ENCODE results near the gene OR52H1.

Gene OR52H1

DNA sequence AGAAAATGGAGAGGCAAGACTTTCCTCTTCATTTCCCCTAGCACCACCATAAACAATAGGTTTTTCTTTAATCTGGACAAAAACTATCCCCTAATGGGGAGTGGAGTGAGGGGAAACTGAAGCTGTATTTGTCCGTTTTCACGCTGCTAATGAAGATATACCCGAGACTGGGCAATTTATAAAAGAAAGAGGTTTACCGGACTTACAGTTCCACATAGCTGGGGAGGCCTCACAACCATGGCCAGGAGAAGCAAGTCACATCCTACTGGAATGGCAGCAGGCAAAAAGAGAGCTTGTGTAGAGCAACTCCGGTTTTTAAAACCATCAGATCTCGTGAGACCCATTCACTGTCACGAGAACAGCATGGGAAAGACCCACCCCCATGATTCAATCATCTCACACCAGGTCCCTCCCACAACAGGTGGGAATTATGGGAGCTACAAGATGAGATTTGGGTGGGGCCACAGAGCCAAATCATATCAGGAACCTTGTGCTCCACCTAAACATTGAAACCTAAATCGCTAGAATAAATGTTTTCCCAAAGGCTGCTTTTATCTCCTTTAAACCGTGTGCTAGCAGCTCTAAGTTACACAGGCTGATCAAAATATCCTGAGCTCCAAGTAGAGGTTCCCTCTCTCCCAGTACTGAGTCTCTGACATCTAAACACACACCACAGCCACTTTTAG lies 42.8 kb downstream of the OR52H1 start:
- TF ChIP-seq, protein P1, sequence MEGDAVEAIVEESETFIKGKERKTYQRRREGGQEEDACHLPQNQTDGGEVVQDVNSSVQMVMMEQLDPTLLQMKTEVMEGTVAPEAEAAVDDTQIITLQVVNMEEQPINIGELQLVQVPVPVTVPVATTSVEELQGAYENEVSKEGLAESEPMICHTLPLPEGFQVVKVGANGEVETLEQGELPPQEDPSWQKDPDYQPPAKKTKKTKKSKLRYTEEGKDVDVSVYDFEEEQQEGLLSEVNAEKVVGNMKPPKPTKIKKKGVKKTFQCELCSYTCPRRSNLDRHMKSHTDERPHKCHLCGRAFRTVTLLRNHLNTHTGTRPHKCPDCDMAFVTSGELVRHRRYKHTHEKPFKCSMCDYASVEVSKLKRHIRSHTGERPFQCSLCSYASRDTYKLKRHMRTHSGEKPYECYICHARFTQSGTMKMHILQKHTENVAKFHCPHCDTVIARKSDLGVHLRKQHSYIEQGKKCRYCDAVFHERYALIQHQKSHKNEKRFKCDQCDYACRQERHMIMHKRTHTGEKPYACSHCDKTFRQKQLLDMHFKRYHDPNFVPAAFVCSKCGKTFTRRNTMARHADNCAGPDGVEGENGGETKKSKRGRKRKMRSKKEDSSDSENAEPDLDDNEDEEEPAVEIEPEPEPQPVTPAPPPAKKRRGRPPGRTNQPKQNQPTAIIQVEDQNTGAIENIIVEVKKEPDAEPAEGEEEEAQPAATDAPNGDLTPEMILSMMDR (IDR thresholded peaks at IDR 0.05; ENCODE audit: insufficient read depth, low read depth, low read length, missing control alignments), result no peak
- no peak overlapping the region for H3K4me3 ChIP-seq (ENCODE audit: low read length)
- DNase-seq (ENCODE audit: low read depth), result no peak

DNA sequence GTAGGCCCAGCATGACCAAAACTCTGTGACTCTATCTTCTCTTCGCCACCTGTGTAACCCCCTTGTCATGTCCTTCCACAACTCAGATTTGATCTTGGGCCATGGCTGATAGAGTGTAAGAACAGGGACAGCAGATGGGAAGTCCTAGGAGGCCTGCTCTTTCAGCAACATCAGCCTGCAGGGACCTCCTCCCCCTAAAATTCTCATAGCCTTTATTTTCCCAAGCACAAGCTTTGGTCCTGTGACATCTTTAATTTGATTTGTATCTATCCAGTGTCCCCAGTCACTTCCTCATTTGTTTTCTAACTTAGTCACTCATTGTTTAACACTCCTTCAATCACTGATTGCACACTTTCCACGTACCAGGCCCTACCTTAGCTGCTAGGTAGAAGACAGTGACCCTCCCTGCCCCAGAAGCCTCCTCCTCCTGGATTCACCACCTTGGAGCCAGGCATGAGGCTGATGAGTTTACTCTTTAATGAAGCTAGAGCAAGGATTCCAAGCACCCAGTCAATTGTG lies 43.9 kb downstream of the OR52H1 start:
- no peak overlapping the region for H3K4me3 ChIP-seq (ENCODE audit: low read length)
- TF ChIP-seq, protein P1 (IDR thresholded peaks at IDR 0.05; ENCODE audit: insufficient read depth, low read depth, low read length, missing control alignments), result no peak
- DNase-seq (ENCODE audit: low read depth), result no peak

DNA sequence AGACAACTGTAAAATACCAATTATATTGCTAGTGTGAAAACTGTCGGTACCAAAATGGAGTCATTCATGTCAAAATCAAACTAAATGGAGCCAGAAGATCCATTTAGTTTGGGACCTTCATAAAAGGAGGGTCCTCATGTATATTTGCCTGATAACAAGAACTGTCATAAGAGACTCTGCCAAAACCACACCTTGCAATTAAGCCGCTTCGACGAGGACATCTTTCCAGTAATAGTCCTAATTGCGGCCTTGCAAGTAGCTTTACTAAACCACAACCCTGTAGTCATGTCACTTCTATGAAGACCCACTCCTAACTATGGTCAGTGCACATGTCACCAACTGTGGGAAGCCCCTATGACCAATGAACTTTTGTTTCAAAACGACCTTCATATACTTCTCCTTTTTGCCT lies 47.9 kb downstream of the OR52H1 start:
- no peak overlapping the region for H3K4me3 ChIP-seq (ENCODE audit: low read length)
- TF ChIP-seq, protein P1 (IDR thresholded peaks at IDR 0.05; ENCODE audit: insufficient read depth, low read depth, low read length, missing control alignments), result no peak
- no peak for DNase-seq (ENCODE audit: low read depth)

DNA sequence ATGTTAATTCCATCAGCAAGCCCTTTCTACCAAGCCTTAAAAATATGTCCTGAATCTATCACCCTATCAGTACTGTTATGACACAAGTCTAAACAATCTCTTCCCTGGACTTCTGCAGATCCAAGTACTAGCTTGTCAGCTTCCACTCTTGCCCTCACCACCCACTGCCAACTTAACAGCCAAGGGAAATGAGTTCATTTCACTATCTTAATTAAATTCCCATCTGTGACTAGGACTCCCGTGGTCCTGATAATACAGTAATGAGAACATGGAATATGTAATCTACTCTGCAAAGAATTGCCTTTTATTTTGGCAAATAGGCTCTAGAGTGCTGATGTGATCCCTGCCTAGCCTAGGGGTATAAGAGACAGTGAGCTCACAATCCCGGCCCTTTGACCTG lies 48.7 kb downstream of the OR52H1 start:
- TF ChIP-seq, protein P1 (IDR thresholded peaks at IDR 0.05; ENCODE audit: insufficient read depth, low read depth, low read length, missing control alignments), result no peak
- no peak overlapping the region for H3K4me3 ChIP-seq (ENCODE audit: low read length)
- no peak for DNase-seq (ENCODE audit: low read depth)

All from epithelial cell of esophagus (primary cell).